D721Med (cell line): ENCODE data around the gene STX10.
A peak's percentile ranks its signal among the peaks of the same experiment; 100 is the strongest.
"Not testable (repeated sequence)": the region's sequence is repeated elsewhere in the genome, so short reads cannot be mapped to it uniquely, and the experiment has no call there.

Experiments
- DNase-seq: peaks from one replicate; pipeline ENCODE4 v3.0.0; 2011; ENCODE audit warnings: low spot score; ENCODE audit not compliant: insufficient read length
- FAIRE-seq: peaks from 2 replicates; lab custom pipeline; 2011; peaks lifted over from hg19 to GRCh38; lab: Jason Lieb, UNC
- CTCF ChIP-seq: IDR thresholded peaks from 2 replicates; pipeline ENCODE4 v1.5.1; 2012; ENCODE audit warnings: mild to moderate bottlenecking, control low read depth; ENCODE audit not compliant: insufficient read depth; ENCODE audit errors: missing control alignments

STX10 gene

GRCh38 chr19:13150187-13150930, at the start of gene STX10, which contains the start of gene IER2:
STX10 (minus strand) TSS chr19:13150375; CDS start chr19:13150173, 202 bp downstream.
IER2 (plus strand) TSS chr19:13150411; CDS start chr19:13153187, 2,776 bp downstream.
- peak; percentile 87 for DNase-seq
- TF ChIP-seq CTCF = peak; percentile 31
- no peak for FAIRE-seq

- TF ChIP-seq CTCF = no peak
- FAIRE-seq = no peak
- DNase-seq = no peak
Observed at GRCh38 chr19:13198634-13199033, 48.5 kb upstream of the STX10 start.

- DNase-seq (no peak), FAIRE-seq (no peak)
- no peak for TF ChIP-seq CTCF
Observed at GRCh38 chr19:13195678-13196077, 45.5 kb upstream of the STX10 start.

GRCh38 chr19:13190781-13191540, 40.8 kb upstream of the STX10 start:
- FAIRE-seq (no peak), DNase-seq (no peak)
- TF ChIP-seq CTCF = no peak

- DNase-seq (peak; percentile 1), FAIRE-seq (no peak)
- no peak for TF ChIP-seq CTCF
Observed at GRCh38 chr19:13189600-13189999, 39.4 kb upstream of the STX10 start.

GRCh38 chr19:13187419-13187818, 37.2 kb upstream of the STX10 start:
- TF ChIP-seq CTCF = no peak
- DNase-seq (no peak), FAIRE-seq (no peak)

GRCh38 chr19:13186688-13187087, 36.5 kb upstream of the STX10 start:
- DNase-seq, FAIRE-seq: not testable (repeated sequence)

- FAIRE-seq, DNase-seq: not testable (repeated sequence)
Observed at GRCh38 chr19:13185763-13186657, 35.8 kb upstream of the STX10 start.

- not testable (repeated sequence) for FAIRE-seq
Observed at GRCh38 chr19:13184926-13185325, 34.8 kb upstream of the STX10 start.

More at GRCh38 chr19:13184926-13185325, 34.8 kb upstream of the STX10 start:
- not testable (repeated sequence) for DNase-seq
